HepG2 (cell line): ENCODE results near the gene NEK3.
"Not testable (repeated sequence)": the region's sequence is repeated elsewhere in the genome, so short reads cannot be mapped to it uniquely, and the experiment has no call there.

Source experiments
- USF2 ChIP-seq, 2 experiments: sonication (generic) in 1 of 2; formaldehyde crosslinking in 1 of 2; IDR thresholded peaks; 2 replicates each; pipeline versions ENCODE4 v1.5.1 to v1.6.1; 2011 to 2020; ENCODE audit warnings: borderline replicate concordance in 1 of 2, low read depth in 1 of 2, low read length in 1 of 2, mild to moderate bottlenecking in 1 of 2, missing genetic modification reagents in 1 of 2, moderate library complexity in 1 of 2
- ZNF180 ChIP-seq: sonication (generic); formaldehyde crosslinking; IDR thresholded peaks from 2 replicates; pipeline ENCODE4 v1.4.0; 2020; ENCODE audit warnings: low read depth, missing genetic modification reagents, borderline replicate concordance
- ZNF607 ChIP-seq: sonication (generic); formaldehyde crosslinking; IDR thresholded peaks from 2 replicates; pipeline ENCODE4 v1.5.1; 2020; ENCODE audit warnings: missing genetic modification reagents, mild to moderate bottlenecking, borderline replicate concordance
- ZUFSP ChIP-seq: sonication (generic); formaldehyde crosslinking; IDR thresholded peaks from 2 replicates; pipeline ENCODE4 v1.9.0; 2021; ENCODE audit warnings: missing genetic modification reagents, mild to moderate bottlenecking, borderline replicate concordance

GRCh38 chr13:52202506-52202905 lies 43.1 kb upstream of the NEK3 start:
- not testable (repeated sequence) for TF ChIP-seq USF2 (IDR thresholded peaks at IDR 0.05; ENCODE audit: low read depth, low read length); USF2 (CRISPR knock-in tag; IDR thresholded peaks at IDR 0.05; ENCODE audit: borderline replicate concordance); ZUFSP (CRISPR knock-in tag); ZNF180 (CRISPR knock-in tag); ZNF607 (CRISPR knock-in tag)
